NCI-H2196 (cell line): ENCODE measurements around the gene LRRC49.
"Not testable (repeated sequence)": the region's sequence is repeated elsewhere in the genome, so short reads cannot be mapped to it uniquely, and the experiment has no call there.

ENCODE experiments used
- DNase-seq: peaks from one replicate; lab custom pipeline; 2025; ENCODE audit not compliant: unreplicated experiment; lab: John Stamatoyannopoulos, UW

Gene LRRC49

DNA sequence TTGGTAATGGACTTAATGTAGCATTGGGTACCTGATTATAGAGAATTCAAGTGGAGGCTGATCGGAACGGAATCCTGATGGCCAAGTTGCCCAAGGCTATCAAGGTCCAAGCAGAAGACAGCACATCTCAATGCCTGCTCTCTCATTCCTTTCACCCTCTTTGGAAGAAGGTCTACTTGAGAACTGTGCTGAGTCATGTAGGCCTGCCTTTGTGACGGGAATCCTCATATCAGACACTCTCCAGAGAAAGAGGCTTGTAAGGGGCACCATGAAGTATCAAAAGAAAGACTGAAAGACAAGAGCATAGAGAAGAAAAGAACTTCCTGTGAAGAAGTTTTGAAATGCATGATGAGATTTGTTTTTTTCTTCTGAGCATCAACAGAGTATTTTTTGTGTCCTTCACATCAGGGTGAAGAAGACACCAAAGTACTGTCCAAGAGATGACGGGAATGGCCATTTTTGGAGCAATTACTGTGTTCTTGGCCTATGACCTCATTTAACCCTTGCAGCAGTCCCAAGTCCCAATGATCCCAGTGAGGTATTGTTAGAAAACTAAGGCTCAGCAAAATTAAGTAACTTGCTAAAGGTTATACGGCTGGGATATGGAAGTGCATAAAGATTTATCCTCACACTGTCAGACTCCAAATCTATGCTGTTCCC lies 25.5 kb upstream of the LRRC49 start:
- DNase-seq = no peak

DNA sequence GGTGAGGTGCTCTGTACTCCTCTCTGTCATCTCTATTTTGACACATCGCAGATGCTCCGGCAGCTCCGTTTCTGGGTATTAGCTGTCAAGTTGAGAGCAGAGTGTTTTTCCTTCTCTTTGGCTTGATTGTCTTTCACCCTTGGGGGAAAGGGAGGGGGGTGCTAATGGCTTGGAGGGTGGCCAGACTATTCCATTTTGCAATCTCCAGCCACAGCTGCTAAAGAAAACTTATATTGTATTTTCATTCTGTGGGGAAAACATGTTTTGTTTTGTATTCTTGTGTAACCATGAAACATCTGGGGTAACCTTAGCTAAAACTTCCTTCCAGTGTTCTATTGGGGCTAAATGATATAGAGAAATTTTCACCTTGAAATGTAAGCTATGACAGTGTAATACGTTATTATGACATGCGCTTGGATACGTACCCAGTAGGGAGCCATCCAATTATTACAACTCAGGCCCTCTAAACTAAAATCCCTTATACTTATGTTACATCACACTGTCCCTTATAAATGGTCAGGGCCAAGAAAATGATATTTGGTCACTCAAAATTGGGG lies 24.6 kb upstream of the LRRC49 start:
- no peak for DNase-seq

DNA sequence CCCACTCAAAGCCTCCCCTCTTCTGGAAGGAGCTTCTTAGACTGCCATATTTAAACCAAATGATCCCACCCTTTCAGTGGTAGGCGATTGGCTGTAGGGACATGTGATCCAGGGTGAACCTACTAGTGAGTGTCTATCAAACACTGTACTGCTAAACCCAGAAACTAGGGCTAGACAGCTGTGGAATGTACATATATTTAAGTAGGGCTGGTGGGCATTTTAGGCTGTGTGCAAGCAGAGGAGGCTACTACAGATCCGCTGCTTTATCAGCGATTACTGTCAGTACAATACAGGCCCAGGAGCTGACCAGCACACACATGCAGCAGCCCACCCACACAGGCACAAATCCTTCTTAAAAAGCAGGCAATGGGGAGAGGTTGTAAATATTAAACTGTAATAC lies 23.3 kb upstream of the LRRC49 start:
- DNase-seq = no peak

DNA sequence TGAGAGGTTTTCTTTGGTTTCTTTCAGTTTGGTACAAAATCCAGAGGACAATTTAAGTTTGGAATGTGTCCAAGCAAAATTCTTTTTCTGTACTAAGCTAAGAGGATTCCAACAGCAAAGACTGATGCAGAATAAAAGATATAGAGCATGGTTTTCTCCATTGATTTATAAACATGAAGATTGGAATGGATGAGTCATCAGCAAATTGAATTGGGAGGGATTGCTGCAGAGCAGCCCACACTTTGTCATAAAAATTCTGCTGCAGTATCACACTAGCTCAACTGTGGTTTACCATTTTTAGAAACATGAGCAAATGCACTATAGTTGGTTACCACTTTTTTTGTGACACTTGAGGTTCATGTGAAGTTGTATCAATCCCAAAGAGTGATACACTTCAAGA lies 22.6 kb upstream of the LRRC49 start:
- DNase-seq = no peak

DNA sequence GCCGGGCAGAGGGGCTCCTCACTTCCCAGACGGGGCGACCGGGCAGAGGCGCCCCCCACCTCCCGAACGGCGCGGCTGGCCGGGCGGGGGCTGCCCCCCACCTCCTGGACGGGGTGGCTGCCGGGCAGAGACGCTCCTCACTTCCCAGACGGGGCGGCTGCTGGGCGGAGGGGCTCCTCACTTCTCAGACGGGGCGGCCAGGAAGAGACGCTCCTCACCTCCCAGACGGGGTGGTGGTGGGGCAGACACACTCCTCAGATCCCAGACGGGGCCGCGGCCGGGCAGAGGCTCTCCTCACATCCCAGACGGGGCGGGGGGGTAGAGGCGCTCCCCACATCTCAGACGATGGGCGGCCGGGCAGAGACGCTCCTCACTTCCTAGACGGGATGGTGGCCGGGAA lies 21.1 kb upstream of the LRRC49 start:
- not testable (repeated sequence) for DNase-seq

DNA sequence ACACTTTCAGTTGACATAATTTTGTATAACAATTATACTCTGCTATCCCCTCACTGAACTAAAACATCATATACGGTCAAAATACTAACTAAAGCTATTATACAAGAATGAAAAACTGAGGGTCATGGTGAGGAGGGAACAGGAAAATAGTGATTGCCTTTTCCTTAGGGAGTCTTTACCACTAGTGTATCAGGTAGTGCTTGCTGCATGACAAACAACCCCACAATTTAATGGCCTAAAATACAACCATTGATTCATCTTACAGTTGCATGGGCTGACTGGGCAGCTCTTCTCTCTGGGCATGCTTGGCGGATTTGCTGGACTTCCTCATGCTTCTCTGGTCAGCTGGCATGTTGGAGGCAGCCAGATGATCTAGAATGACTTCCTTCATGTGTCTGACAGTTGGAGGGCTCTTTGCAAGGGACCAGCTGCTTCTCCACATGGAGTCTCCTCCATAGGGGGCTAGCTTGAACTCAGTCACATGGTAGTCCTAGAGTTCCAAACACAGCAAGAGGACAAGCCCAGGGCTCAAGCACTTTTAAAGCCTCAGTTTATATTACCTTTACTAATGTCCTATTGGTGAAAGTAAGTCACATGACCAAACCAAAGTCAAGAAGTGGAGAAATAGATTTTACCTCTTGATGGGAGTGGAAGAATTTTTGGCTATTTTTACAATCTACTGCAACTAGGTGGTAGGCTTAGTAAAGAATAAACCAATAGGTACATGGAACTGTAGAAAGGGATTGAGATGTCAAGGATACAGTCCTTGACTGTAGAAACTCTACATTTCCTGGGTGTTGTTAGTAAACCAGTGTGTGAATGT lies 19.2 kb upstream of the LRRC49 start:
- DNase-seq = no peak

DNA sequence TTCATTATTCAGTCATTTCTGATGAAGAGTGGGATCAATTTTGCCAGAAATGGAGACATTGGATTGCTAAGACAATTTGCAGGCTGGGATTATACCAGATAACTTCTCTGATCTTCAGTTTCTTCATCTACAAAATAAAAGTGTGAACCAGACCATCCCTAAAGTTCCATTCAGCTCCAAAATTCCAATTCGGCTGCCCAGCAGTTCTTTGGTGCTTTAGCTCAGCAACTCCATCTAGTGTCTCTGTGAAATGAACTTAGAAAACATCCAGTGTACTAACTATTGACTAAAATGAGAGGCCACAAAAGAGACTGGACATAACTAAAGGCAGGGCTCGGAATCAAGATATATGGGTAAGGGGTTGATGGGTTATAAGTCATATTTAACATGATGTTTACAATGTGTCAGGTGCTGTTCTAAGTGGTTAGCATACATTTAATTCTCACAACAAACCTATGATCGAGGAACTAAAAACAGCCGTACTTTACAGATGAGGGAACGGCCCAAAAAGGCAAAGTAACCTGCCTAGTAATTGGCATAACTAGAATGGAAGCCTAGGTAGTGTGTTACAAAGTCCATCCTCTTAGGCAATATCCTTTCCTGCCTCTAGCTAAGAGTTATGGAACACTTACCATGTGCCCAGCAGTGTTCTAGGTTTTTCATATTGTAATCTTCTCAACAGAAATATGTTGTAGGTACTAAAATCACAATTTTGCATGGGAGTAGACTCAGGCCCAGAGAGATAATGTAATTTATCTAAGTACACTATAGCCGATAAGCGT lies 17.4 kb upstream of the LRRC49 start:
- no peak for DNase-seq

DNA sequence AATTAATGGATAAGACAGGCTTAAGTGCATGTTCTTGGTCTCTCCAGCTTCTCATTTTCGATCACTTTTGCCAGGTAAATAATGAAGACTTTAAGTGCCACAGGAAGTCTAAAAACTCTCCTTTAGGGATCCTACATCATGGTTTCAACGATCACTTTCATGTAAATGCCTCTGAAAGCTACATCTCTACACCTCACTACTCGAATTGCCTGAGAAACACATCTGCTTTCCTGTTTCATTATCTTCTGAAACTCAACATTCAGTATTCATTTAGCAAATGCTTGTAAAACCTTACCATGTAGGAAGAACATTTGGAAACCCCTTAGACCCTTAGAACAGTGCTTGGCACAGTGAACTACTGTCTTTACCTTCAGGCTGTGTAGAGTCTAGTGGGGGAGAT lies 16.6 kb upstream of the LRRC49 start:
- no peak for DNase-seq

DNA sequence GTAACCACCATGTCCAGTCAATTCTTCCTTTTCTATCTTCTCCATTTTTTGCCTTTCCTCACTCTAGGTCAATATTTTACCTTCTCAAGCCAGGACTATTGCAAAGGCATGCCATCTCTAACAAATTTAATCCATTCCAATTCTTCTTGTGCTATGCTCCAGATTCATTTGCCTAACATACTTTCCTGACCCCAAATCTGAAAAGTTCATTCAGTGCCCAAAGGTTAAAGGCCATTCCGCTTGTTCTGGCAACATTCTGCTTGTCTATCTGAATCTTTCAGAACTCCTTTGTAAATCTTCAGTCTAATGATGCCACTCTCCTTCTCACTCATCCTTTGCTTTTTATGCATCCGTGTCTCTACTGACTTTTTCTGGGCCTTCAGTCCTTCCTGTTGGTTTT lies 15.9 kb upstream of the LRRC49 start:
- no peak for DNase-seq

DNA sequence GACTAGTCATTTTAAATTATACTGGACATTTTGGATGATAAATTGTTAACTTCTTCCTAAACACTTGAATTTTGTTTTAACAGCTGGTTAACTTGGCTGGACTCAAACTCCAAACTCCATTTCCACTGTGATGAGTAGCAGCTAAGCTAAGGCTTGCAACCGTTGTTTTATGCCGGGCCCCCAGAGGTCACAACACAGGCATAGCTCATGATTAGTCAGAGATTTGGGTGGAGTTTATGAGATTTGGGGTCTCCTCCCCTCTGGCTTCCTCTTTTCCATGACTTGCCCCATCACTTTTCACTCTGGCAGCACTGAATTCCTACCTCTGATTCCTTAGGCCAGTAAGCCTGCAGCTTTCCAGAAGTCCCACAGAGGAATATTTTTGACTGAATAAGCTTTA lies 13.2 kb upstream of the LRRC49 start:
- DNase-seq = no peak

DNA sequence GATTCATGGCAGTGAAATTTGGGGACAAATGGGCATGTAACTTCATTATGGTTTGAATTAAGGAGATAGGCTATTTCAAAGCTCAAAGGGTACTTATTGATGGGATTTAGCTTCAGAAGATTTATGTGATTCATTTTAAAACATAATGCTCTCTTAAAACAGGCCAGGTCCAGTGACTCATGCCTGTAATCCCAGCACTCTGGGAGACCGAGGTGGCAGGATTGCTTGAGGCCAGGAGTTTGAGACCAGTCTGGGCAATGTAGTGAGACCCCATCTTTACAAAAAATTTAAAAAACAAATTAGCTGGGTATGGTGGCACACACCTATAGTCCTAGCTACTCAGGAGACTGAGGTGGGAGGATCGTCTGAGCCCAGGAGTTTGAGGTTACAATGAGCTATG lies 11.8 kb upstream of the LRRC49 start:
- no peak for DNase-seq

DNA sequence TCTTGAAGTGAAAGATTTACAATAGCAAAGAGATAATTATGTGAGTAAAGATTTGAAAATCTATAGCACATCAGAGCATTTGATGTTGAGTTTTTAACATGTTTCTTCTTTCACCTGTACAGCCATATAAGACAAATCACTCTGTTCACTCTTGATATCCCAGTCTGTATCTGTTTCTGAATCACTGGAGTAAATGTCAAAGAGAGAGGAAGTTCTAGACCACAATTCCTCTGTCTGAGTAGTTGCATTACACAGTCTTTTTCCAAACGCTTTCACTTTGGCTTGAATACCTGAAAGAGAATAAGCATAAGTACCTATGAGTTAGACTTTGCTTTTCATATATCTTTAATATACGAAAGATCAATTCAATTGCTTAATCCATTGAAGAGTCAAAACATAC lies 10.3 kb upstream of the LRRC49 start:
- DNase-seq = no peak

DNA sequence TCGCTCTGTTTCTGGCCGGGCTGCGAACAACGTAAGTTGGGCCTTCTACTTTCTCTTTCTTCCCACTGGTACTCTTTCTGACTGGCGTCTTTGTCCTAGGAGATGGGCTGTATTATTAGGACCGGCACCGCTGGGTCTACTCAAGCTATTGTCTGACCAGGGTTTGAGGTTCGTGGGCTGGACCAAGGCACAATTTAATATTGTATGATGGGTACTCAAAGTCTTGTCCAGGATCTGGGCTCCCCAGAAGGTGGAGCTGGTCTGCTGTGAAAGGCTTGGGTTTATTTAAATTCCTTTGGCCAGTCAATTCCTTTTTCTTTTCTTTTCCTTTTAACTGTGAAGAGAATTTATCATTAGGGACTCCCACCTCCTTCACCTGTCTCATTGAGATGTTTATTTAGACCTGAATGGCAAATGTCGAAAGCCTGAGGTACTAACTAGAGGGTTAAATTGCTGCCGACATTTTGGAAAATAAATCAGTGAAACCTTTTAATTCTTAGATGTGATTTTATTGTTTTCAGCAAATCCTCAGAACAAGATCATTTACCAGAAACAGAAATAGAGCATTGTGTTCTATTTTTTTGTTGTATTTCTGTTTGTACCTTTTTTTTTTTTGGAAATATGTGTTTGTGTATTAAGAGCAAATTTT lies 410 bp downstream of the LRRC49 start:
- DNase-seq = peak; percentile 32

DNA sequence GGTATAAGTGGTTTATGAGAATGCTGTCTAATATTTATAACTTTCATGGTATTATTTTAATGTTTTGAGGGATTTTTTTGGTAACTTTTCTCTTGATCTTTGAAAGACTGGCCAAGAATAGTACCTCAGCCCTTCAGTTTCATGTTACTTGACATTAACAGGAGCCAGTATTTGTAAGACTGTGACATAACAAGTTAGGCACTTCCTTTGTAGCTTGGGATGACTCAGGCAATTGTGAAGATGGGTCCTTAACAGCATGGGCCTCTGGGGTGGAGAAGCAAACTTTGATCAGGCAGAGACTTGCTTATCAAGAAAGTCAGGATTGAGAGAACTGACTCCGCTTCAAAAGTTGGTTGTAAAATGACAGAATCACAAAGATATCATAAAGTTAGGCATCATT lies 9.5 kb downstream of the LRRC49 start:
- no peak for DNase-seq

DNA sequence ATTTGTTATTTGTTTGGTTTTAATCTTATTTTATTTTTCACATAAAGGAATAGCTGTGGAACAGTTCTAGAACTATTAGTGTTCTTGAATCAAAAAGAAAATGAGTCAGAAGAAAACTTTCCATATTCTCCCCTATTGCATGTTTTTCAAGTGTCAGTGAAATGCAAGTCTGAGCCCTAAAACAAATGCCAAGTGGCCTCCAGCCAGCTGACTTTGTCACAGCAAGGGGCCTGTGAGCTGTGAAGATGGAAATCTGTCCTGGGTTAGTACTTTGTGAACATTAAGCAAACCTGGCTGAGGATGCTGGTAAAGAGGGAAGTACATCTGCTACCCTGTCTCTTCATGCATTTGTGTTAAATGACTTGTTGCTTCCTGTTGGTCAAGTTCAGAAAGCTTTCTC lies 14.2 kb downstream of the LRRC49 start:
- no peak for DNase-seq

DNA sequence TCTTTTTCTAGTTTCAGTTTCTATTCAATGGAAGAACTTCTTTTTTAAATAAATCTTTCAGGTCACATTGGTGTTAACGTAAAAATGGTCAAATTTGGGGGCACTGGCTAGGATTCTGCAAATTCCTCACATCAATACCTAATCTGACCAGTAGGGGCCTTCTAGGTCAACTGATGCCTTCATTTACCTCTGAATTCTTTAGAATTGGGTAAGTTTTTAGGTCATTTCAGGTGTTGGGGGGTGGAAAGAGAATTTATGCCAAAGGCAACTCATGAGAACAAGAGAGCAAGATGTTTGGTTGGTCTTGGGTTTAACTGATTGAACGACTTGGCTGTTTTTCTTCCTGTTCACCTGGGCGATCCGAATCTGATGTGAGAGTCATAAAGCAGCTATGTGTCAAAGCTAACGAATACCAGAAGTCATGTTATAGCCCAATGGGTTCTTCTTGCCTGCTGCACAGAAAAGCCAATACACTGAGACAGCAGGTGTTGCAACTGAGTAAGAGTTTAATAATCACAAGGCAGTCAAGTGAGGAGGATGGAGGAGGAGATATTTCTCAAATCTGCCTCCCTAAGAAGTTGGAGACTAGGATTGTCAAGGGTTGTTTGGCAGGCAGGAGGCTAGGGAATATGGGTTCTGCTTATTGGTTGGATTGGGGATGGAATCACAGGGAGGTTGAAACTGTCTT lies 15.3 kb downstream of the LRRC49 start:
- no peak for DNase-seq

DNA sequence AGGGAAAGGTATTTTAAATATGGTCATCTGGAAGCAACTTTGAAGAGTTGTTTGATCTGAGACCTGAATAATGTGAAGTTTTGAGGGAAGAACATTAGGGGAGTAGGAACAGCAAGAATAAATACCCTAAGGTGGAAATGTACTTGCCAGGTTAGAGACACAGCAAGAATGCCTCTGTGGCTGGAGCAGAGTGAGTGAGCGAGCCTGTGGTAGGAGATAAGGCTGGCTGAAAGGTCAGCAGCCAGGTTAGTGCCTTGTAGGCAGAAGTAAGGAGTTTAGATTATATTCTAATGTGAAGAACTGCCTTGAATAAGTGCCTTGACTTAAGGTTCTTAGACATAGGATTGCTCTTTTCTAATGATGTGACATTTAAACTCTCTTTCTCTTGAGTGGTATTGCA lies 18.3 kb downstream of the LRRC49 start:
- no peak for DNase-seq

DNA sequence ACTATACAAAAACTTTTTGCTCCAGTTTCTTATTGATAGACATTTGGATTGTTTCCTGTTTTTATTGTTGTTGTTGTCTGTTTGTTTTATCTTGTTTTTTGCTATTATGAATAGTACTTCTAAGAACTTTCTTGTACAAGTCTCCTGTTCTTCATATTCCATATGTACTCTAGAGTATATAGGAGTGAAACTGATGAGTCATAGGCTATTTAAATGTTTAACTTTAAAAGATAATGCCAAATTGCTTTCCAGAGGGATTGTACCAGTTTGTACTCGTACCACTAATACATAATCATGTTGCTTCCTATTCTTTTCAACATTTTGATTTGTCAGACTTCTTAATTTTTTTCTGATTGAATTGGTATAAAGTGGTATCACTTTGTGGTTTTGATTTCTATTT lies 19.6 kb downstream of the LRRC49 start:
- DNase-seq = no peak

DNA sequence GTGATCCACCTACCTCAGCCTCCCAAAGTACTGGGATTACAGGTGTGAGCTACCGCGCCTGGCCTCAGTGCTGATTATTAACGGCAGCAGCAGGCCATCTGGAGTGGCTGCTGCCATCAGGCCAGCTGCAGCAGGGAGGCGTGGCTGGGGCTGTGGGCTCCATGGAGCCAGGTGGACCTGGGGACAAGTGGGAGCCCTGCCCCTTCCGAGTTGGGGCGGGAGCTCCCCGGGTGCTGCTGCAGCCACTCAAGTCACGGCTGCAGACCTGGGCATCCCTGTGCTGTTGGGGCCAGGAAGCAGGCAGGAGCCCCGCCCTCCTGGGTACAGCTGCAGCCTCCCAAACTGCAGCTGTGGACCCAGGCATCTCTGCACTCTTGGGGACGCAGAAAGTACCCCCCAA lies 23.9 kb downstream of the LRRC49 start:
- no peak for DNase-seq

DNA sequence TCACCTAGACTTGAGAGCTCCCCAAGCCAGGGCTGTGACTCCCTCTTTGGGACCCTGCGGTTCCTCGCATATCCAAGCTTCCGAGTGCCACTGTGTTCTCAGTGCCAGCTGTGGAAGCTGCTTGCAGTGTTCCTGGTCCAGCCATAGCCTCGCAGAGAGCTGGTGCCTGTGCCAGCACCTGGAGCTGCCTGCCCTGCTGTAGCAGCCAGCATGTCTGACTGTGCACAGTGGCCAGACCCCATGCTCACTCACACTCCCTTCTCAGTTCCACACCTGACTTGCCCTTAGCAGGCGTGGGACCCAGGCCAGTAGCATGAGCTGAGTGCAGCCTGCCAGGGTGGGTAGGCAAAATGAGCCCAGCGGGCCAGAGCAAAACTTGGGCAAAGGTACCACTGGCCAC lies 25.3 kb downstream of the LRRC49 start:
- DNase-seq = no peak
